ENCODE results near the gene PIF1.

Gene PIF1

DNA sequence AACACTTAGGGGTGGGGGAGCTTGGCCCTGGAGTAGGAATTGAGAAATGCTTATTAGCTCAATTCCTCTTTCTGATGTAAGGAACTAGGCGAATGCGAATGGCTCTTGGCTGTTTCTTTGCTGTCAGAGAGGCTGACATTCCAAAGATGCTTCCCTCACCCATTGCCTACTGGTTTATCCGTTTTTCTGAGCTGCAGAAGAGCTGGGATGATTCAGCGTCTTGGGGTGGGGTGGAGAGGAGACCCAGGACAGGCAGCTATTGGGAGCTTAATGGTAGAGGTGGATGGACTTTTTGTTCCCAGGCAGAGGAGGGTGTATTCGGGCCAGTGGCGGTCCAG is 26.0 kb upstream of the PIF1 start:
- Mint-ChIP-seq H3K4me1 (peaks cover 48% of the 10 kb centered on the region), H3K27ac (no peak overlapping the region), H3K36me3 (ENCODE audit: low read depth) (peaks cover 35% of the 10 kb centered on the region), H3K9me3 (no peaks in the 10 kb centered on the region), H3K4me3 (no peak overlapping the region), H3K27me3 (ENCODE audit: low read depth, poor library complexity) (no peaks in the 10 kb centered on the region)
- TF ChIP-seq, protein P1, sequence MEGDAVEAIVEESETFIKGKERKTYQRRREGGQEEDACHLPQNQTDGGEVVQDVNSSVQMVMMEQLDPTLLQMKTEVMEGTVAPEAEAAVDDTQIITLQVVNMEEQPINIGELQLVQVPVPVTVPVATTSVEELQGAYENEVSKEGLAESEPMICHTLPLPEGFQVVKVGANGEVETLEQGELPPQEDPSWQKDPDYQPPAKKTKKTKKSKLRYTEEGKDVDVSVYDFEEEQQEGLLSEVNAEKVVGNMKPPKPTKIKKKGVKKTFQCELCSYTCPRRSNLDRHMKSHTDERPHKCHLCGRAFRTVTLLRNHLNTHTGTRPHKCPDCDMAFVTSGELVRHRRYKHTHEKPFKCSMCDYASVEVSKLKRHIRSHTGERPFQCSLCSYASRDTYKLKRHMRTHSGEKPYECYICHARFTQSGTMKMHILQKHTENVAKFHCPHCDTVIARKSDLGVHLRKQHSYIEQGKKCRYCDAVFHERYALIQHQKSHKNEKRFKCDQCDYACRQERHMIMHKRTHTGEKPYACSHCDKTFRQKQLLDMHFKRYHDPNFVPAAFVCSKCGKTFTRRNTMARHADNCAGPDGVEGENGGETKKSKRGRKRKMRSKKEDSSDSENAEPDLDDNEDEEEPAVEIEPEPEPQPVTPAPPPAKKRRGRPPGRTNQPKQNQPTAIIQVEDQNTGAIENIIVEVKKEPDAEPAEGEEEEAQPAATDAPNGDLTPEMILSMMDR (IDR thresholded peaks at IDR 0.05) = no peak
- no peak for DNase-seq

DNA sequence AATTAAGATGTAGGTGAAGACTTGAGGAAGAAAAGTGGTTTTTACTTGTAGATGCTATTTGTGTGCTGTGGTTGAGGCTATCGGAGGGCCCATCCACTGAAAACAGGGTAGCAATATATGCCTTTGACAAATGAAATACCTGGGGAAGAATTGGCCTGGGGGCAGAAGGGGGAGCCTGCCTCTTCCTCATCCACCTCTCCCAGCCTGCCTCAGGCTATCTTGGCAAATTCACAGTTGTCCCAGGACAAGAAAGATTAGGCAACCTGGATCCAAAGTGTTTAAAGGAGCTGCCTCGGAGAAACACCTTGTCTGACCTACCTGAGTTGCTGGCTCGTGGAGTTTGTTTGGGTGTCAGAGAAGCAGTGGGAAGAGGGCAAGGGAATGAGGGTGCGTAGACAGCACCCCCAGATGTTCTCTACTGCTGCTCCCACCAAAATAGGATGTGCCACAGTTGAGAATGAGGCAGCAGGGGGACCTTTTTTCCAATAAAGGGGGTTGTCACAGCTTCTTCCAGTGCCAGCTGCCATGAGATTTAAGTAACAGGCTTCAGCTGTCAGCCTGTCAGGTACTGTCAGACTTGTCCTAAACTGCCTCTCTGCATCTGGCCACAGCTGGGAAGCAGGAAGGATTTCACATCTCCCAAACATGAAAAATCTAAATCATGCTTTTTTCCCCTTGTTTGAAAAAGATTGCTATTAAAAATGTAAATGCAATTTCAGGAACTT is 25.5 kb upstream of the PIF1 start:
- TF ChIP-seq, protein P1 (IDR thresholded peaks at IDR 0.05) = no peak
- no peak for DNase-seq
- Mint-ChIP-seq H3K4me1 (peaks cover 46% of the 10 kb centered on the region), H3K27me3 (ENCODE audit: low read depth, poor library complexity) (no peaks in the 10 kb centered on the region), H3K36me3 (ENCODE audit: low read depth) (peaks cover 35% of the 10 kb centered on the region), H3K9me3 (no peaks in the 10 kb centered on the region), H3K27ac (no peak overlapping the region), H3K4me3 (no peak overlapping the region)

DNA sequence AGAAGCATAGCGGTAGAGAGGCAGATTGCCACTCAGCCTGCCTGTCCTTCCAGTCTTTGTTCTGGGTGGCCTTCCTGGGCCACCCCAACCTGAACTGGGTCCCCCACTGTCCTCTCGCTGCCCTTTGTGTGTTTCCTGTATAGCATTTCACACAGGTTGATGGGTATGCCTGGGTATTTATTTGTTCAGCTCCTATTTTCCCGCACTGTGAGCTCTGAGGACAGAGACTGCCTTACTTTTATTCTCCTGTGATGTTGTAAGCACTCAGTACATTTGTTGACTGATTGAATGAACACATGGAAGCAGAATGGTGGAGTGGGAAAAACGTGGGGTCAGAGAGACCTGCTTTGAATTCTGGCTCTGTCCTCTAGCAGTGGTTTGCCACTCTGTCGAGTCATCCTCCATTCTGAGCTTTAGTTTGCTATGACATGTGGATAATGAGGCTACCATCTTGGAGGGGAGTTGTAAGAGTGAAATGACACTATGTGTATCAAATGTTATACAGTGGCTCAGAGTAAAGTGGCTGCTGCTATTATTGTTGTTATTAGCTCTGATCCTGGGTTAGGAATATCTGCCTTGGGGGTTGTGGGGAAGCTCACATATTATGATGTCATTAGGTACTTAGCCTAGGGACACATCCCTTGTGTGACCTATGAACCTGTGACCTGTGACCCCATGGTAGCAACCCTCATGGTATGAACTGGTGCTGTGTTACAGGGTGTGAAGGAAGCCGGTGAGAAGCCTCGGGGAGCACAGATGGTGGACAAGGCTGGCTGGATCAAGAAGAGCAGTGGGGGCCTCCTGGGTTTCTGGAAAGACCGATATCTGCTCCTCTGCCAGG is 22.6 kb upstream of the PIF1 start:
- peaks cover 53% of the 10 kb centered on the region for H3K4me1 Mint-ChIP-seq
- peaks cover 21% of the 10 kb centered on the region for H3K36me3 Mint-ChIP-seq (ENCODE audit: low read depth)
- no peaks in the 10 kb centered on the region for H3K27me3 Mint-ChIP-seq (ENCODE audit: low read depth, poor library complexity)
- DNase-seq = no peak
- TF ChIP-seq, protein P1 (IDR thresholded peaks at IDR 0.05) = no peak
- no peak overlapping the region for H3K4me3 Mint-ChIP-seq
- no peaks in the 10 kb centered on the region for H3K9me3 Mint-ChIP-seq
- H3K27ac Mint-ChIP-seq = peak overlapping the region; percentile 91

DNA sequence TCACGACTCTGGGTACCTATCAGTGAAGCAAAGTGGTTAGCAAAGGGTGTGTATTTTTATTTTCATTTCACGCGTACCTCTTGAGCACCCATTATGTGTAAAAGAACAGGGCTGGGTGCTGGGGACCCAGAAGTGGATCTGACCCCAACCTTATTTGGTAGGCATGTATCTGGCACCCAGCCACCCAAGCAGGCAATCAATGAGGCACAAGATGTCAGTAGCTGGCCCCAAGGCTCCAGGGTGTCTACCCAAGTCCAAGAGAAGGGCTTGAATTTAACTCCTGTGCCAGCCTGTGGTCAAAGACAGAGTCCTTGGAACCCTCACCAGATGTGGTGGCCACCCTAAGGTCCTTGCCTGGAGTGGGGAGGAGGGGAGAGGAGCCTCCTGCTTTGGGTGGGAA is 22.0 kb upstream of the PIF1 start:
- H3K27me3 Mint-ChIP-seq (ENCODE audit: low read depth, poor library complexity) = no peaks in the 10 kb centered on the region
- no peak for DNase-seq
- H3K4me3 Mint-ChIP-seq = no peak overlapping the region
- H3K36me3 Mint-ChIP-seq (ENCODE audit: low read depth) = peaks cover 21% of the 10 kb centered on the region
- H3K27ac Mint-ChIP-seq = no peak overlapping the region
- TF ChIP-seq, protein P1 (IDR thresholded peaks at IDR 0.05) = no peak
- H3K4me1 Mint-ChIP-seq = peaks cover 59% of the 10 kb centered on the region
- H3K9me3 Mint-ChIP-seq = no peaks in the 10 kb centered on the region

DNA sequence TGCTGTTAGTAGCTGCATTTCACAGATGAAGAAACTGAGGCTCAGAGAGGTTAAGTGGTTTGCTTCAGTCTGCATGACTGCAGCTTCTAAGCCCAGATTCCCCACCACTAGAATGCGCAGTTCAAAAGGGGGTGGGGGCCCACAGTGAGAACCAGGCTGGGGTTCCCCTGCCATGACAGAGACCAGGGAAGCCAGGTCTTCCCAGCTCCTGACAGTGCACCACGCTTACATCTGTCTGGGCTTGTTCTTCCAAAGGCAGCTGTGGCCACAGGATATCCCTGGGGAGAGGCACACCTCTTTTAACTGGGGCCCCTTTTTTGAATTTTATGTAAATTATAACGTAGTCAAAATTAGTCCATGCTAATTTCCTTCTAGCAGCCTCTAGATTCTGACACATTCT is 21.6 kb upstream of the PIF1 start:
- H3K9me3 Mint-ChIP-seq = no peaks in the 10 kb centered on the region
- no peaks in the 10 kb centered on the region for H3K27me3 Mint-ChIP-seq (ENCODE audit: low read depth, poor library complexity)
- H3K4me3 Mint-ChIP-seq = no peak overlapping the region
- no peak overlapping the region for H3K27ac Mint-ChIP-seq
- H3K4me1 Mint-ChIP-seq = peaks cover 60% of the 10 kb centered on the region
- H3K36me3 Mint-ChIP-seq (ENCODE audit: low read depth) = peaks cover 17% of the 10 kb centered on the region
- TF ChIP-seq, protein P1 (IDR thresholded peaks at IDR 0.05) = no peak
- no peak for DNase-seq

Data from nephron progenitor cell (in vitro differentiated cells).